NOMO-1 treated with DMSO at 0.1 percent for 48 hours (cell line): ENCODE data around the gene TMEM231.
A peak's percentile ranks its signal among the peaks of the same experiment; 100 is the strongest.
"Not testable (repeated sequence)": the region's sequence is repeated elsewhere in the genome, so short reads cannot be mapped to it uniquely, and the experiment has no call there.

Experiments used
- DNase-seq: peaks from one replicate; lab custom pipeline; 2025; ENCODE audit not compliant: unreplicated experiment; lab: John Stamatoyannopoulos, UW

TMEM231 gene

DNA sequence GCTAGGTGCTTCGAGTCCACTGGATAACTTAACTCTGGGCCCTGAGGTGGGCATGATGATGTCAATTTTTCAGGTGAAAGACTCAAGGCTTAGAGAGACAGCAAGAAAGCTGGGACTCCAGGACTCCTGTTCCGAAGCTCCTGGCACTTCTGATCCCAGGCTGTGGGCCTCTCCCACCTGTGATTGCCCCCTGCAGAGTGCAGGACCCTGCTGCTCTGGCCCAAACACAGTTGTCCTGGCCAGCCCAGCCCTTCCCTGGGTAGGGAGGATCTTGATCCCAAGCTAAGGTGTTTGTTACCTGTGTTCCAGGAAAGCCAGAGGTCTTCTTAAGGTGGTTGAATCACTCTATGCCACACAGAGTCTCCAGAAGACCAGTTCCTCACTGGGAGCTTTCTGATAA is 23.3 kb downstream of the TMEM231 start:
- DNase-seq = no peak

DNA sequence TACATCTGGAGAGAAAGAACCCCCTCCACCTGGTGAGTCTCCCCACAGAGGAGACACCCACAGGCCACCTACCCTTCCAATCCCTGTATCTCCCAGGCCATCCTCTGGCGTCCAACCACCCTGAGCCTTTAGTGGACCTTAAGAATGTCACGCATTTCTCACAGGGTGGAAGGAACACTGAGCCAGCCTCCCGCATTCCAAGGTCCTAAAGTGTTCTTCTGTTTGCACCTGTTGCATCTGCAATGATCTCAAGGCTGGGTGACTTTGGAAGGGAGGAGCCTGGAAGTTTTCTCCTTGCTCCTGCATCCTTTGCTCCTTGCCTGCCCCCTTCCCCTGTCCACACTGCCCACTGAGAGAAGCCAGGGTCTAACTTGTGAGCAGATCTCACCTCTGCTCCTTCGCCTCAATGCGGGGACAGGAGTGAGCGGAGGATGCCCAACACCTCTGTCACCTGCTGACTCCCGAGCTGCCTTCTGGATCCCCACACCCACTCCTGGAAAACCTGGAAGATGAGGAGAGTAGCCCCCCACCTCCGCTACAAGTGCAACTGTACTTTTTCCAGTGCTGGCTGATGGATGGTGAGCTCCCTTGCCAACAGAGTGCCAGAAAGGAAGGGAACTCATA is 23.8 kb downstream of the TMEM231 start:
- DNase-seq = no peak

DNA sequence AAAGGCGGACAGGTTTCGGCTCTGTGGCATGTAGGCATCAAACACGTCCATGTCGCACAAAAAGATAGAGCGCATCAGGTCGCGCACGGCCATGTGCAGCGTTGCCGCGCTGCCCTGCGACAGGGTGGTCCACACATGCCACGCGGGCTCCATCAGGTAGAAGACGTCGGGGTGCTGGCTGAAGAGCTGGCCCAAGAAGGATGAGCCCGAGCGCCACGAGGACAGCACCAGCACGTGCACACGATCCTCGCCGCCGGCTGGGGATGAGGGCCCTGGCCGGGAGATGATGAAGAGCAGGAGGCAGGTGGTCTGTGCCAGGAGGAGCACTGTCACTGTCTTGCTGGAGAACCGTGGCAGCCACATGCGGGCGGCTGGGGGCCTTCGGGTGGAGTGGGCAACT is 26.1 kb downstream of the TMEM231 start:
- DNase-seq = no peak

DNA sequence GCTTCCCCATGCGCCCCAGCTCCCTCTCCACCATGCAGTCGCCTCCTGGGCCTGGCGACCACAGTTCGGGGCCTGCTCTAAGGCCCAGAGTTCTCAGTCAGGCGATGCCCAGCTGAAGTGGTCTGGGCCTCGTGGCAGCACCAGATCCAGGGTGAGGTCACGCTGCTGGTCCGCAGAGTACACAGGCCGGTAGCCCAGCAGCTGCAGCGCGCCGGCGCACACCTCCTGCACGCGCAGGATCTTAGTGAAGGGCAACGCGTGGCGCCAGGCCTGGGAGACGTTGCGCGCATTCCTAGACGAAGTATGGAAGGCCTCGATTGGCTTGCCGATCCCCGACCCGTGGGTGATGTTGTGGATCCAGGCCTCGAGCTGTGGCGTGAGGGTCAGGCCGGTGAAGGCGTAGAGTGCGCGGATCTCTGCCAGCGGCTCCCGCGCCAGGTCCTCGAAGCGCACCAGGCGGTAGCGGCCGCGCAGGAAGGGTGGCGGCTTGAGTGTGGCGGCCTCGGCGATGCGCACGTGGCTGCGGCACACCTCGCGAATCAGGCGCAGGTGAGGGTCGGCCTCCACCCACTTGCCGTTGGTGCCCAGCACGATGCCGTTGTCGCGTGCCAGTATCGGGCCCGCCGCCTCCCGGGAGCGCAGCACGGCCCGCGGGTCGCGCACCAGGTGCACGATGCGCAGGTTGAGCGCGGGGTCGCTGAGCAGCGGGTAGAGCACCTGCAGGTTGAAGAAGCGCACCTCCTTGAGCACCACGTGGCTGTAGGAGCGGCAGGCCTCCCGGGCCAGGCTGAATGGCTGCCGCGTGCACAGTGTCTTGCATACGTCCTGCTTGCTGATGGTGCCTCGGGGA is 26.8 kb downstream of the TMEM231 start:
- no peak for DNase-seq

DNA sequence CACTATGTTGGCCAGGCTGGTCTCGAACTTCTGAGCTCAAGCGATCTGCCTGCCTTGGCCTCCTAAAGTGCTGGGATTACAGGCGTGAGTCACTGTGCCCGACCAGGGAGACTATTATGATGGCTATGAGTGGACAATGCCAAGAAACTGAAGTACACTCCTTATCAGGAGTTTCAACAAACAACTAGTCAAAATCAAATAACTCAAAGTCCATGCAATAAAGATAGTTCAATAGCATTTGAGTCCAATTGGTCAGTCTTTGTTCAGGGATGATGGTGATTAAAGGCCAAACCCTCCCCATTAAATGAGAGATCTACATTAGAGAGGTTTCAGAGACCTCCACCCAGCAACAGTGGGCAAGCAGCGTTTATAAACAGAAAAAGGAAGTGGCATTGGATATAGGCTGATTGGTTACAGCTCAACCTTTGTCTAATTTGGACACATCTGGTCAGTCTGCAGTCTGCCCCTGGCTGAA is 28.2 kb downstream of the TMEM231 start:
- DNase-seq = no peak

DNA sequence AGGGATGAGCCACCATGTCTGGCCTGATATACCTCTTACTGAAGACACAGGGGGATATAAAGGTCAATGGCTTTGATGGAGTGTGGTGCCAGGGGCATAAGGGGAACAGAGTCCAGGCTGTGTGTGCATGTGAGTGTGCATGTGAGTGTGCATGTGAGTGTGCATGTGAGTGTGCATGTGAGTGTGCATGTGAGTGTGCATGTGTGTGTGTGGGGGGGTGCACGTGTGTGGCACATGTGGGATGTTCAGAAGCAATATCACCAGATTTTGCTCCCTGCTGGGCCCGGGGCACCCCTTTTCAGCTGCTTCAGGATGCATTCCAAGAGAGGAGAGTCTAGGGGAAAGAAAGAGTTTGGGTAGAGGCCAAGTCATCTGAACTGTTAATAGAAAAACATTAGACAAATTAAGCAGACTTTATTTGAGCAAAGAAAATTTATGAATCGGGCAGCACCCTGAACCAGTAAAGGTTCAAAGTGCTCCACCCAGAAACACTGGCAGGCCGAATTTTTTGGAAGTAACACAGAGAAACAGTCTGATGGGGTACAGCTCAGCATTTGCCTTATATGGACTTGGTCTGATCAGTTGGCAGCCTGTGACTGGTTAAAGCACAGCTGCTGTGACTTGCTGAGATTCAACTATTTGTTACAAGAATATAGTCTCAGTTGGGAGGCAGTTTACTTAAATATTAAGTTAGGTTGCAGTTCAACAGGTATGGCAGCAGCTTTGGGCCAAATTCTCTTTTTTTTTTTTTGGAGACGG is 29.8 kb downstream of the TMEM231 start:
- DNase-seq = no peak

DNA sequence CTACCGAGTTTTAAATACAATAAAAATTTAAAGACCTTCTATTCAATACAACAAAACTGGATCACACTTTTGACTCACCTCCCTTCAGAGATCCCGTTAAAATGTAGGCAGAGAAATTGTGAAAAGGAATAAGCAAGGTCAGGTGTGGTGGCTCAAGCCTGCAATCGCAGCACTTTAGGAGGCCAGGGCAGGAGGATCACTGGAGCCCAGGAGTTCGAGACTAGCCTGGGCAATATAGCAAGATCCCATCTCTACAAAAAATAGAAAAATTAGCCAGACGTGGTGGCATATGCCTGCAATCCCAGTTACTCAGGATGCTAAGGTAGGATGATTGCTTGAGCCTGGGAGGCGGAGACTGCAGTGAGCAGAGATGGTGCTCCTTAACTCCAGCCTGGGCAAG is 36.9 kb downstream of the TMEM231 start:
- no peak for DNase-seq

DNA sequence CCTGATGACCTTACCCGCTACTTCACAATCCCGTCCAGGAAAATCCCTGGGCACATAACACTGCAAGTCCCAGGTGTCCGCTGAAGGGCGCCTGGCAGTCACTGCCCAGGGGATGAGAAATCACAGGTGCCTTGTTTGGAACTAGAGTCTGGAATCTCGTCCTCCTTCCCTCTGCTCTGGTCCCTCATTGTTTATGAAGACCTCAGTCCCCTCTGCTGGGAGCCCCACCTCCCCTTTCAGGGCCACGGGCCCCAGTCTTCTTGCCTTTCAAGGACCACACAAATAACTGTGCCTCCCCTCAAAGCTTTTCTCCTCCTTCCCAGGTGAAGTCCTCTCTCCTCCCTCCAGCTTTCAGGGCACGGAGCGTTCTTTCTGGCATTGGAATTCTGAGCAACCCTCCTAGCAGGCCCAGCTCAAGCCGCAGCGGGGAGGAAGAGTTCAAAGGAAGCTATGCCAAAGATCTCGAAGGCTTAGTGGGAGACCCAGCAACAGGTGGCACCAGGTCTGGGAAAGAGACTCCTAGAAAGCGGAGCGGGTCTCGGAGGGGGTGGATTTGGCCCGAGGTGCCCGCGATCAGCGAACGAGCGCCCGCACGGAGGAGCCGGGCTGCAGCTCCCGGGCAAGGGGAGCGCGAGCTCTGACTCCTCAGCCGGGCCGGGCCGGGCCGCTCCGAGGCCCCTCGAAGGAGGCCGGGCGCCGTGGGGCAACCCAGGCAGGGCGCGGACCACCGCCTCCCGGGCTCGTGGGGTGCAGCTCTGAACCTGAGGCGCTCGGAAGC is 39.7 kb downstream of the TMEM231 start:
- not testable (repeated sequence) for DNase-seq

DNA sequence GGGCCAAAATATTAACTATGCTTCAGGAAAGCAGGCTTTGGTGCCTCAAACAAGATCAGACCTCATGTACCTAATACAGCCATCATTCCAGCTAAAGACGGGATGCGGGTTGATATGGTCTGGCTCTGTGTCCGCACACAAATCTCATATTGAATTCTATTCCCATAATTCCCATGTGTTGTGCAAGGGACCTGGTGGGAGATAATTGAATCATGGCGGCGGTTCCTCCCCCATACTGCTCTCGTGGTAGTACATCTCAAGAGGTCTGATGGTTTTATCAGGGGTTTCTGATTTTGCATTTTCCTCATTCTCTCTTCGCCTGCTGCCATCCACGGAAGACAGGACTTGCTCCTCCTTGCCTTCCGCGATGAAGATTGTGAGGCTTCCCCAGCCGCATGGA is 41.8 kb downstream of the TMEM231 start:
- no peak for DNase-seq

DNA sequence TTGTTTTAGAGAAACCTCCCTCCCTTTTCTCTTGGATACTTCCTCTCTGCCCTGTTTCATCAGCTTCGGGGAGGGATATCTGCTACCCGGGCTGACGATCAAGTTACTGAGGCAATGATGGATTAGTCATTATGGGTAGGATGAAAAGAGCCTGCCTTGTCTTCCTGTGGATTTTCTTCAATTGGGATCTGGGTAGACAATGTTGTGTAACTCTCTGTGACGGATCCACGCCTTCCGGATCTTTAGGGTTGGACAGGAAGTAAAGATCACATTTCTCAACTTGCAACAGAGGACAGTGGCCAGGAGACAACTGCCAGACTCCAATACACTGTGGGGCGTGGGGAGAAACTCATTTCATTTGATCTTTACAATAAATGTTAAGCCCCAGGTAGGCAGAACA is 49.5 kb downstream of the TMEM231 start:
- DNase-seq = peak; percentile 66

DNA sequence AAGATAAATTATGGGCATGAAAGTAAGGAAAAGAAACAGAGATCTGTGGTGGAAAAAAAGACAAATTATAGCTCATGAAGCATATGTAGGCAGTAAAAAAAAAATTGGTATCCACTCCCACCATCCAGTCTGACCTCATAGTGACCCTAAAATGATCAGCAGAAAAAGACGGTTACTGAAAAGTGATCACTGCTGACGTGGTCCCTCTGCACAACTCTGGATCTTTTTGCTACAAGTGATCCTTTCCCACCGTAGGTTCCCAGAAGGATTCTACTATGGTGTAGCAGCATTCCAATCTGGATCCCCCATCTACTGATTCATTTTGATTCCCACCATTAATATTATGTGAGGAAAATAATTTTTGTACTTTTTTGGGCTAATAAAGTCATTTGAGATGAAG is 49.9 kb downstream of the TMEM231 start:
- no peak for DNase-seq

DNA sequence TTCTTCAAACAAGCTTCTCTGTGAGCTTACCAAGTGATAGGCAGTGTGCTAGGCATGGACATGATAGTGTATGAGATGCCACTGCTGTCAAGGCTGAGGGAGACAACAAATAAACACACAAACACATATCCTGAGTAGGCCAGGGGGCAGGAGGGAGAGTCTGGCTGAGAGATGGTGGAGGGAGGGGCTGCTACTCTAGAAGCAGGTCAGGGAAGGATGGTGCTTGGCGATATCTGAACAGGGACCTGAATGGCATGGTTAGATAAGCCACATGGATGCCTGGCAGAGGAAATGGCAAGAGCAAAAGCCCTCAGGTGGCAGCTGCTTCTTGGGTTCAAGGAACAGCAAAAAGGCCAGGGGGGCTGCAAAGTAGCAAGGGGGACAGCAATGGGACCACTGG is 52.3 kb downstream of the TMEM231 start:
- DNase-seq = no peak

DNA sequence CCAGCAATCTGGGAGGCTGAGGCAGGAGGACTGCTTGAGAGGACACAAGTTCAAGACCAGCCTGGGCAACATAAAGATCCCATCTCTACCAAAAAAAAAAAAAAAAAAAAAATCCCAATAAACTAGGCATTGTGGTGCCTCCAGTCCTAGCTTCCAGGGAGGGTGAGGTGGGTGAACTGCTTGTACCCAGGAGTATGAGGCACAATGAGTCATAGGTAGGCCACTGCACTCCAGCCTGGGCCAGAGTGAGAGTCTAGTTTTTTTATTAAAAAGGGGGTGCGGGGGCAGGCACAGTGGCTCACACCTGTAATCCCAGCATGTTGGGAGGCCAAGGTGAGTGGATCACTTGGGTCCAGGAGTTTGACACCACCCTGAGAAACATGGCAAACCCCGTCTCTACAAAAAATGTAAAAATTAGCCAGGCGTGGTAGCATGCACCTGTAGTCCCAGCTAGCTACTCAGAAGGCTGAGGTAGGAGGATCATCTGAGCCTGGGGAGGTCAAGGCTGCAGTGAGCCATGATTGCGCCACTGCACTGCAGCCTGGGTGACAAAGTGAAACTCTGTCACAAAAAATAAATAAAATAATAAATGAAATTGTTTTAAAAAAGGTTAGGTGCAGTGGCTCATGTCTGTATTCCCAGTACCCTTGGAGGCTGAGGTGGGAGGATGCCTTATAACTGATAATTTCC is 53.0 kb downstream of the TMEM231 start:
- no peak for DNase-seq

DNA sequence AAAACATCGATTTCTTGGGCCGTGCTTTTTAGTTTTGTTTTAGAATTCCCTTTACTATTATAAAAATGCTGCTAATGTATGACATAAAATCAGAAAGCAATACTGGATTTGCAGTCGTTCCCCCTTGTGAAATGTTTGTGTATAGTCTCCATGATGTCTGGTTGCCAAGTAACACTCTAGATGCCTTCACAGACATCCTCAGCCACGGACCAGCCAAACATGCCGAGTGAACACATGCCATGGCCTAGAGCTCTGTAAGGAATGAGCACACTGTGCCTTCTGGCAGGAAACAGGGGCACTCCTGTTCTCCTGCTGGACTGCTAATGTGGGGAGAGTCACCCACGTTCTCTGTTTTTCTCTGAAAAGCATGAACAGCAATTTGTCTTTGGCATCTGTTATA is 54.2 kb downstream of the TMEM231 start:
- not testable (repeated sequence) for DNase-seq

DNA sequence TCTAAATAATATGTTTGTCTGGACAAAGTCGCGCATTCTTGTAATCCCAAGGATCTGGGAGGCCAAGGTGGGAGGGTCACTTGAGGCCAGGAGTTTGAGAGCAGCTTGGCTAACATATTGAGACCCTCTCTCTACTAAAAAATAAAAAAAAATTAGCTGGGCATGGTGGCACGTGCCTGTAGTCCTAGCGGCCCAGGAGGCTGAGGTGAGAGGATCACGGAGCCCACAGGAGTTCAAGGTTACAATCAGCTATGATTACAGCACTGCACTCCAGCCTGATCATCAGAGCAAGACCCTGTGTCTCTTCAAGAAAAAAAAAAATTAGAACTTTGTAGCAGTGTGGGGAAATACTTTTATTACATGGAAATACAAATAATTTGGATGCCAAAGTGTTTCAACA is 54.7 kb downstream of the TMEM231 start:
- no peak for DNase-seq

DNA sequence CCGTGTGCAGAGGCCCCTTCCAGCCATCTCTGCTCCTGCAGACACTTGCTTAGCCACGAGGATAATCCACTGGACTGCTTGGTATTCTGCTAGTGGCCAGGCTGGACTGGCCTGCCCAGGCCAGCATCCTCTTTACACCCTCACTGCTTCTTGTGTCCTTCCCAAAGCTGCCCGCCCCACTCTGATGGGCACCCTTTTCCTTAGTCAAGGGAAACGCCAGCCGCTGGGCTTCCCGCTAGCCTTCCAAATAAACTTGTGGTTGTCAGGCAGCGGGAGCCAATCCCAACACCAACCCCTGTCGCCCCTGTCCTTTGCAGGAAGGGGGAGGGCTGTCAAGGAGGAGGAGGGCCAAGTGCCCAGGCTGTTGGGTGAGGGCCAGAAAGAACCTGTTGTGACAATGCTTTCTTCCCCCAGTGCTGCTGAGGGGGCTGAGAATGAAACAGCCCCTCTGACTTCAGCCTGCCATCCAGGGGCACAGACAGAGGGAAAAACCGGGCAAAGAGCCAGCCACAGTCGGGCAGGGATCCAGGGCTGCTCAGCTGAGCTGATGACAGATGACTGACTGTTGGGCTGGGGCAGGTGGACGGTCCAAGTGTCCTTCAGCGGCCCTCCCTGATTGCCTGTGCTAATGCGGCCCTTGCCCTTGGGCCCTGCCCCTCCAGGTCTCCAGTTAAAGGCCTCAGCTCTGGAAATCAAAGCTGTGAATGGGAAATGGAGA is 57.3 kb downstream of the TMEM231 start:
- not testable (repeated sequence) for DNase-seq

DNA sequence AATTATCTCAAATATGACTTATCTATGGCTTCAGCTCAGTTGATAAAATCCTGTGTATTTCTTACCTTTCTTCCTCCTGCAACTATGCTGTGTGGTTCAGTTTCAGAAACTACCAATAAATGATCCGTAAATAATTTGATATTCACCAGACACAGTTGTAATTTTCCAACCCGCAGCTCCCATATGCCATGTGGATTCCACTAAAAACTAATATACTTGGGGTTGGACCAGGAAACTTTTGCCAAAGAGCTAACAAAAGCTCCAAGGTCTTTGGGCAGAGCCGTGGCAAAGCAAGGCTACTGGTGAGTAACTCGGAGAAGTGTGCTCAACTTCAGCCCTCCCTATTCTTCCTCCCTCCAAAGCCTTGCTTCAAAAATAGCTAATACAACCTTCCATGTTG is 58.5 kb downstream of the TMEM231 start:
- DNase-seq = no peak

DNA sequence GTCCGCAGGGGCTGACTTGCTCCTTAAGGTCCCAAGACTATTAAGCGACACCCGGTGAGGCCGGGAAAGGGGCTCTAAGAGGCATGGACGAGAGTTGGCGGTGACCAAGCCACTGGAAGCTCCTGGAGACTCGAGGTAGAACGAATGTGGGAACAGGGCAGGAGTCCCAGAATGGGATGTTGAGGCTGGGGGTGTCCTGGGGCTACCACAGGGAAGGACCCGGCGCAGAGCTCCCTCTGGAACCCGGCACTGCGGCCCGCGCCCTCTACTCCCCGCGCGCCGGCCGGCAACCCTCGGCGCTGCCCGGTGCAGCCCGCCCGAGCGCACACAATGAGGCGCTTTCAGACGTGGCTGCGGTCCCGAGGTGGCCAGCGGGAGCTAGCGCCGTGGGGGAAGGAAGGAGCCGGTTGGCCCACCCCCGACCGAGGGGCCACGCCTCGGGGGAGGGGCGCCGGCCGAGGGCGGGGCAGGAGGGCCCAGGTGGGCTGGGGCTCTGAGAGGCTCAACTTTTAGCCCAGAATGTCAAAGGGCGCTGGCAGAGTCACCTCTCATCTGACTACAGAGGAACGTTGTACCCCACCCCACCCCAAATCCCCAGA is 60.9 kb downstream of the TMEM231 start, which contains the start of gene CHST6:
TSS of gene CHST6 (minus strand) at position 366 of the 599 bp plus-strand sequence. CDS start 15,613 bp downstream, outside the sequence.
- DNase-seq = peak; percentile 32

DNA sequence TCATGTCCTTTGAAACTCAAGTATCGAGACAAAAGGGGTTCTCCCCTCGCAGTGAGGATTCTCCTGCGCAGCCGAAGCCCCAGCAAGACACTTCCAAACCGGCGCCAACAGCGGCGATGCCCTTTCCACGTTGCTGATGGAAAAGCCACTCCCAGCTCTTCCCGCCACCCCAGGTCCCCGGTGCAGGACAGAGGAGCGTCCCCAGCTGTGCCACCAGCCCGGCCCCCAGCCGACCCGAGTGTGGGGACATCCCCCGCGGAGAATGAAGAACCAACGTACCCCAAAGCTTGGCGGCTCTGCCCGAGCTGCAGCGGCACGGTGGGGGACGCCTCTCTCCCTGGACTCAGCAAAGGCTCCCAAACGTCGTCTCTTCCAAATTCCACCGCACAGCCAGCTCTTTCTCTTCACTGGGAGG is 61.4 kb downstream of the TMEM231 start:
- no peak for DNase-seq
